Suprapubic skin (tissue), 4 donors: Measurements from ENCODE around the gene RFPL3.

Source experiments
- CTCF ChIP-seq, 2 donors: fragments of 200-600 bp in 1 of 2; fragments of 450-650 bp in 1 of 2; sonication (generic) in 1 of 2; IDR thresholded peaks; one replicate each; pipeline ENCODE4 v1.5.1; 2016 to 2019; ENCODE audit warnings: antibody characterized with exemption in 2 of 2, mild to moderate bottlenecking in 1 of 2, moderate library complexity in 1 of 2
- EP300 ChIP-seq: sonication (generic); formaldehyde crosslinking; IDR thresholded peaks from one replicate; pipeline ENCODE4 v1.6.1; 2017; ENCODE audit warnings: antibody characterized with exemption
- POLR2A ChIP-seq, 2 donors: fragments of 450-650 bp; IDR thresholded peaks; one replicate each; pipeline ENCODE4 v1.6.1; 2017; ENCODE audit warnings: antibody characterized with exemption in 2 of 2, mild to moderate bottlenecking in 2 of 2, moderate library complexity in 2 of 2
- POLR2AphosphoS5 ChIP-seq, 3 donors: sonication (generic); formaldehyde crosslinking; IDR thresholded peaks; one replicate each; pipeline ENCODE4 v1.6.1; 2017; ENCODE audit warnings: antibody characterized with exemption in 3 of 3

DNA sequence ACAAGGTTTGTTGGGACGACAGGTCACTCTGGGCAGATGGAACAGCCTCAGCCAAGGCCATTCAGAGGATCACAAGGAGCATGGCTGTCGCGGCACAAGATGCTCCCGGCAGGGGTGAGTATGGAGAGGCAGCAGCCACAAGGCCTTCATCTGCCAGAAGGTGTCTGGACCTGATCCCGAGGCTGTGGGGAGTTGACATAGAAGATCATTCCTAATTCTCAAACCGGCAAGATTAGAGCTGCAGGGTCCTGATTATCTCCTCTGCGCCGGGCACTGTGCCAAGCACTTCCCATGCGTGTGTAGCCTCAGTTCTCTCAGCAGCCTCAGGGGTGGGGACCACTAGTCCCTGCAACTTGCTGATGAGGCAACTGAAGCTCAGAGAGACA, 32.3 kb upstream of the RFPL3 start:
- TF ChIP-seq POLR2A (IDR thresholded peaks at IDR 0.05) = no peak
- TF ChIP-seq CTCF (IDR thresholded peaks at IDR 0.05) = no peak
- no peak for TF ChIP-seq POLR2AphosphoS5 (IDR thresholded peaks at IDR 0.05)
- TF ChIP-seq EP300 = no peak
